GM12878 (cell line): ENCODE data around the gene ADSL. TPM values are rescaled to one million over a fixed set of nuclear protein-coding genes. Genes with fewer than 3 reads are reported as not detected.

ENCODE experiments used
- ATAC-seq: fragments of 200-7000 bp; cut with Tn5 transposase; 3 replicates; pipeline ENCODE4 v1.9.1; 2020; ENCODE audit warnings: mild to moderate bottlenecking, moderate library complexity
- BruUV-seq: library from RNA; stranded (reverse); fragments of 400-500 nt; replicated peaks from 2 replicates; lab custom pipeline; 2021; lab: Mats Ljungman, UMichigan
- CTCF ChIA-PET: fragments of 300-600 bp; sonication (Branson Sonifier 250); formaldehyde crosslinking; extraction: SDS; loops from one replicate; lab custom pipeline; 2021; ENCODE audit warnings: inconsistent platforms; lab: Yijun Ruan, JAX
- POLR2A ChIA-PET: fragments of 350-600 bp; formaldehyde crosslinking; extraction: SDS; loops from one replicate; lab custom pipeline; 2021; ENCODE audit warnings: inconsistent platforms; lab: Charles Lee
- RAD21 ChIA-PET: fragments of 300-600 bp; sonication (Branson Sonifier 250); formaldehyde crosslinking; loops from one replicate; lab custom pipeline; 2023; ENCODE audit warnings: antibody characterized with exemption; ENCODE audit not compliant: unreplicated experiment; lab: Charles Lee
- SMC1A ChIA-PET: fragments of 300-600 bp; sonication (Branson Sonifier 250); formaldehyde crosslinking; loops from one replicate; lab custom pipeline; 2023; ENCODE audit not compliant: unreplicated experiment, uncharacterized antibody; lab: Charles Lee
- DNase-seq: peaks from one replicate; pipeline ENCODE4 v3.0.0-alpha.2; 2011; ENCODE audit warnings: low read depth, low spot score
- FAIRE-seq: peaks from 3 replicates; lab custom pipeline; 2011; peaks lifted over from hg19 to GRCh38; lab: Jason Lieb, UNC
- H2AFZ ChIP-seq: 2 replicates; pipeline ENCODE4 v1.6.0; 2011; ENCODE audit warnings: low read depth, low read length, control low read depth; ENCODE audit not compliant: control insufficient read depth
- H3K27ac ChIP-seq: 2 replicates; pipeline ENCODE4 v1.5.1; 2011; ENCODE audit warnings: control low read depth; ENCODE audit not compliant: control insufficient read depth, insufficient read depth
- H3K27me3 ChIP-seq, 2 experiments: replicated peaks in 1 of 2; 2 replicates each; pipeline versions ENCODE4 v1.6.0 to v1.6.1; 2011; ENCODE audit warnings: low read length in 1 of 2; ENCODE audit not compliant: control insufficient read depth in 2 of 2, insufficient read depth in 2 of 2
- H3K36me3 ChIP-seq, 2 experiments: 2 replicates each; pipeline ENCODE4 v1.5.1; 2011; ENCODE audit warnings: low read length in 1 of 2; ENCODE audit not compliant: control insufficient read depth in 2 of 2, insufficient read depth in 2 of 2
- H3K4me1 ChIP-seq: 2 replicates; pipeline ENCODE4 v1.6.1; 2011; ENCODE audit warnings: mild to moderate bottlenecking, low read length, moderate library complexity, mixed read lengths; ENCODE audit not compliant: control insufficient read depth, insufficient read depth
- H3K4me2 ChIP-seq: 2 replicates; pipeline ENCODE4 v1.6.0; 2011; ENCODE audit warnings: control low read depth; ENCODE audit not compliant: control insufficient read depth, insufficient read depth
- H3K4me3 ChIP-seq: fragments of 200-600 bp; sonication (generic); 2 replicates; pipeline ENCODE4 v1.5.1; 2016
- H3K79me2 ChIP-seq: 2 replicates; pipeline ENCODE4 v1.6.0; 2011; ENCODE audit warnings: low read length; ENCODE audit not compliant: control insufficient read depth, insufficient read depth
- H3K9ac ChIP-seq: 2 replicates; pipeline ENCODE4 v1.8.0; 2011; ENCODE audit warnings: low read length, control low read depth, mixed read lengths; ENCODE audit not compliant: control insufficient read depth, insufficient read depth
- H3K9me3 ChIP-seq: replicated peaks from 3 replicates; pipeline ENCODE4 v1.5.1; 2011; ENCODE audit warnings: mild to moderate bottlenecking, low read length; ENCODE audit not compliant: control insufficient read depth, insufficient read depth
- H4K20me1 ChIP-seq: 2 replicates; pipeline ENCODE4 v1.6.0; 2011; ENCODE audit not compliant: control insufficient read depth, insufficient read depth
- ATF7 ChIP-seq: fragments of 450-650 bp; IDR thresholded peaks from 2 replicates; pipeline ENCODE4 v1.6.1; 2016; ENCODE audit warnings: low read depth, mild to moderate bottlenecking
- IKZF2 ChIP-seq, 2 experiments: fragments of 450-650 bp; IDR thresholded peaks; 2 replicates each; pipeline ENCODE4 v1.6.1; 2017; ENCODE audit warnings: mild to moderate bottlenecking in 2 of 2, moderate library complexity in 2 of 2
- IRF5 ChIP-seq: fragments of 450-650 bp; IDR thresholded peaks from 2 replicates; pipeline ENCODE4 v1.6.1; 2017; ENCODE audit warnings: borderline replicate concordance
- KAT2A ChIP-seq: conservative IDR thresholded peaks from 2 replicates; pipeline ENCODE4 v1.6.1; 2011; ENCODE audit warnings: low read depth, low read length; ENCODE audit not compliant: control insufficient read depth
- TCF3 ChIP-seq: IDR thresholded peaks from 2 replicates; pipeline ENCODE4 v1.6.1; 2012; ENCODE audit warnings: low read depth, mild to moderate bottlenecking, low read length, borderline replicate concordance; ENCODE audit not compliant: insufficient read depth
- ZNF274 ChIP-seq: IDR thresholded peaks from one replicate; pipeline ENCODE4 v1.8.0; 2011; ENCODE audit not compliant: insufficient read length, insufficient read depth
- ZNF384 ChIP-seq: IDR thresholded peaks from 2 replicates; pipeline ENCODE4 v1.6.1; 2012; ENCODE audit warnings: low read depth, mild to moderate bottlenecking, low read length, improper control_type of control experiment, borderline replicate concordance
- ZZZ3 ChIP-seq: IDR thresholded peaks from 2 replicates; pipeline ENCODE4 v1.6.1; 2011; ENCODE audit warnings: low read depth; ENCODE audit not compliant: control insufficient read depth, insufficient read length
- WGBS: methylation state at CpG from one replicate; pipeline ENCODE4 v1.1.6; 2016; ENCODE audit warnings: low lambda C conversion rate; ENCODE audit not compliant: insufficient replicate concordance, insufficient coverage; ENCODE audit errors: missing lambda C conversion rate; 5-methylcytosine and 5-hydroxymethylcytosine counted together
- in situ Hi-C: fragments of 300-500 bp; cut with MboI; formaldehyde crosslinking; loops from 9 replicates; pipeline ENCODE4 v1.14.3; 2018; ENCODE audit warnings: mixed read lengths
- intact Hi-C: fragments of 100-400 bp; cut with micrococcal nuclease; formaldehyde crosslinking; loops from one replicate; pipeline ENCODE4 v1.14.2; 2022; ENCODE audit not compliant: unreplicated experiment
- polyA plus RNA-seq, 11 experiments: library from polyadenylated mRNA; depleted of rRNA in 4 of 11; unstranded in 6 of 11; stranded (reverse) in 5 of 11; fragments of >200 nt; fragmentation: Nextera tagmentation in 4 of 11; fragmentation: Illumina TruSeq in 1 of 11; extraction: Ambion mirVana in 4 of 11; extraction: Trizol in 1 of 11; gene quantifications; 1 replicate in 1 of 11; 2 replicates in 10 of 11; pipeline versions ENCODE4 v1.2.1 to v1.2.3, GENCODE V29; 2011 to 2016; ENCODE audit warnings: inconsistent platforms in 2 of 11, missing spikeins in 2 of 11, low read depth in 1 of 11
- total RNA-seq, 4 experiments: library from RNA; depleted of rRNA in 3 of 4; stranded (reverse); fragments of >200 nt in 3 of 4; fragmentation: Illumina TruSeq in 1 of 4; extraction: Trizol in 1 of 4; gene quantifications; 2 replicates each; pipeline versions ENCODE4 v1.2.1 to v1.2.3, GENCODE V29; 2013 to 2021
- TF ChIP-seq, protein P1 (sequence below): IDR thresholded peaks from 2 replicates; pipeline ENCODE4 v1.6.1; 2012; ENCODE audit warnings: low read depth, low read length, improper control_type of control experiment

ADSL gene
- total and polyA plus RNA-seq, 10 of the 15 experiments (the other 5 are each of a cell fraction or from before 2014, with no cell fraction given) = 126 to 313 (median 143) TPM

GRCh38 chr22:40396882-40397281 is 50.6 kb downstream of the ADSL start:
- intact Hi-C loops (no loop called here), in situ Hi-C loops (no loop called here)
- Histone ChIP-seq H4K20me1 (peaks cover 2% of the 10 kb centered on the region; the same call in 1 of the 2 replicates), H3K36me3 (peaks cover 2 to 10% of the 10 kb centered on the region in 2 experiments; a peak in 3 of 4 replicates), H3K4me1 (peaks cover 36% of the 10 kb centered on the region), H3K27ac (no peak overlapping the region), H3K79me2 (no peaks in the 10 kb centered on the region; the same call in 1 of the 2 replicates), H3K4me3 (no peak overlapping the region), H3K4me2 (no peak overlapping the region), H3K27me3 (no peaks in the 10 kb centered on the region), H2AFZ (no peak overlapping the region), H3K9ac (no peak overlapping the region), H3K9me3 (no peaks in the 10 kb centered on the region)
- TF ChIP-seq ATF7 (no peak), ZNF384 (no peak), ZZZ3 (no peak), TCF3 (no peak), ZNF274 (no peak), IKZF2 (IDR thresholded peaks at IDR 0.05) (no peak), KAT2A (no peak), IRF5 (no peak)
- TF ChIP-seq, protein P1, sequence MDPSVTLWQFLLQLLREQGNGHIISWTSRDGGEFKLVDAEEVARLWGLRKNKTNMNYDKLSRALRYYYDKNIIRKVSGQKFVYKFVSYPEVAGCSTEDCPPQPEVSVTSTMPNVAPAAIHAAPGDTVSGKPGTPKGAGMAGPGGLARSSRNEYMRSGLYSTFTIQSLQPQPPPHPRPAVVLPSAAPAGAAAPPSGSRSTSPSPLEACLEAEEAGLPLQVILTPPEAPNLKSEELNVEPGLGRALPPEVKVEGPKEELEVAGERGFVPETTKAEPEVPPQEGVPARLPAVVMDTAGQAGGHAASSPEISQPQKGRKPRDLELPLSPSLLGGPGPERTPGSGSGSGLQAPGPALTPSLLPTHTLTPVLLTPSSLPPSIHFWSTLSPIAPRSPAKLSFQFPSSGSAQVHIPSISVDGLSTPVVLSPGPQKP = no peak
- FAIRE-seq (no peak), DNase-seq (no peak), ATAC-seq (no peak)
- POLR2A ChIA-PET = interaction anchor here (1.3 kb wide), 1 partner anchor 20 kb away, joined by 4 read pairs; no protein-coding TSS in a partner anchor
- WGBS = 96% methylated on average over 4 of the region's 4 CpGs
- BruUV-seq = no TSS peak
- RAD21 ChIA-PET = interaction anchor here (1.1 kb wide), 1 partner anchor 40 kb away, joined by 3 read pairs; no protein-coding TSS in a partner anchor
- CTCF ChIA-PET = interaction anchor here (1.4 to 1.6 kb wide), 2 partner anchors 40 to 49 kb away, joined by 4 to 6 read pairs; no protein-coding TSS in a partner anchor
- SMC1A ChIA-PET = interaction anchor here (0.8 to 1.8 kb wide), 4 partner anchors 9 to 90 kb away, joined by 3 to 5 read pairs (median 4); no protein-coding TSS in a partner anchor
